Bronchial epithelial cell (primary cell): Measurements from ENCODE around the gene ANKS1A. TPM values are rescaled to one million over a fixed set of nuclear protein-coding genes. Genes with fewer than 3 reads are reported as not detected.

Experiments used
- DNase-seq: peaks from one replicate; pipeline ENCODE4 v3.0.0-alpha.2; 2010; ENCODE audit warnings: low read depth
- FAIRE-seq: peaks from 2 replicates; lab custom pipeline; 2011; peaks lifted over from hg19 to GRCh38; lab: Jason Lieb, UNC
- H3K27me3 ChIP-seq: 2 replicates; pipeline ENCODE4 v1.5.1; 2011; ENCODE audit warnings: low read length; ENCODE audit not compliant: control insufficient read depth, insufficient read depth
- H3K36me3 ChIP-seq: 2 replicates; pipeline ENCODE4 v1.5.1; 2011; ENCODE audit warnings: low read length; ENCODE audit not compliant: control insufficient read depth, insufficient read depth
- H3K4me3 ChIP-seq: 2 replicates; pipeline ENCODE4 v1.5.1; 2011; ENCODE audit warnings: mild to moderate bottlenecking, low read depth, low read length, control low read depth
- CTCF ChIP-seq: IDR thresholded peaks from 2 replicates; pipeline ENCODE4 v1.5.1; 2011; ENCODE audit warnings: mild to moderate bottlenecking, moderate library complexity, low read length, control low read depth, inconsistent platforms; ENCODE audit not compliant: insufficient read depth, severe bottlenecking
- total RNA-seq: library from RNA; depleted of rRNA; stranded (reverse); fragments of >200 nt; gene quantifications from 2 replicates; pipeline ENCODE4 v1.2.1, GENCODE V29; 2014

The ANKS1A gene
- total RNA-seq, 1 donor from 2014 or later: 9.5 TPM

- FAIRE-seq (no peak), DNase-seq (no peak)
- Histone ChIP-seq H3K27me3 (no peaks in the 10 kb centered on the region), H3K36me3 (no peaks in the 10 kb centered on the region), H3K4me3 (no peak overlapping the region)
- no peak for TF ChIP-seq CTCF
Measured at GRCh38 chr6:34974249-34974642, 85.2 kb downstream of the ANKS1A start.

GRCh38 chr6:34976239-34976638 lies 87.2 kb downstream of the ANKS1A start:
- DNase-seq (no peak), FAIRE-seq (no peak)
- H3K27me3 ChIP-seq: no peaks in the 10 kb centered on the region
- TF ChIP-seq CTCF: no peak
- H3K4me3 ChIP-seq: no peak overlapping the region
- no peaks in the 10 kb centered on the region for H3K36me3 ChIP-seq

- no peak for TF ChIP-seq CTCF
- no peaks in the 10 kb centered on the region for H3K27me3 ChIP-seq
- no peak overlapping the region for H3K4me3 ChIP-seq
- H3K36me3 ChIP-seq: no peaks in the 10 kb centered on the region
- DNase-seq (no peak), FAIRE-seq (no peak)
Measured at GRCh38 chr6:34979218-34979617, 90.2 kb downstream of the ANKS1A start.

- DNase-seq (no peak), FAIRE-seq (no peak)
- Histone ChIP-seq H3K27me3 (no peaks in the 10 kb centered on the region), H3K4me3 (no peak overlapping the region), H3K36me3 (peaks cover under 1% of the 10 kb centered on the region)
- TF ChIP-seq CTCF: no peak
Measured at GRCh38 chr6:34979994-34980393, 90.9 kb downstream of the ANKS1A start.

- no peaks in the 10 kb centered on the region for H3K27me3 ChIP-seq
- peaks cover 3% of the 10 kb centered on the region for H3K36me3 ChIP-seq
- no peak for FAIRE-seq
- no peak for DNase-seq
- H3K4me3 ChIP-seq: no peak overlapping the region
- no peak for TF ChIP-seq CTCF
Measured at GRCh38 chr6:34981366-34981765, 92.3 kb downstream of the ANKS1A start.

- DNase-seq (peak; percentile 7), FAIRE-seq (no peak)
- Histone ChIP-seq H3K36me3 (peaks cover 3% of the 10 kb centered on the region), H3K27me3 (no peaks in the 10 kb centered on the region), H3K4me3 (no peak overlapping the region)
- TF ChIP-seq CTCF: no peak
Measured at GRCh38 chr6:34981951-34982350, 92.9 kb downstream of the ANKS1A start.
